Hematopoietic multipotent progenitor cell treated with erythropoietin and hydrocortisone succinate and interleukin-3 and kit ligand, for 6 days (in vitro differentiated cells): Measurements from ENCODE around the gene CHD6.
A peak's percentile ranks its signal among the peaks of the same experiment; 100 is the strongest.

ENCODE experiments used
- DNase-seq: peaks from one replicate; pipeline ENCODE4 v3.0.0-alpha.2; 2015

Gene CHD6

GRCh38 chr20:41617902-41618806, at the start of gene CHD6:
Gene CHD6 (minus strand): TSS chr20:41618377. CDS start chr20:41551337, 67,040 bp downstream.
- DNase-seq: peak; percentile 100

GRCh38 chr20:41664584-41664983, 46.4 kb upstream of the CHD6 start:
- peak; percentile 52 for DNase-seq

- peak; percentile 29 for DNase-seq
These were observed 39.5 kb upstream of the CHD6 start for GRCh38 chr20:41657655-41658054.

- no peak for DNase-seq
These were observed 37.9 kb upstream of the CHD6 start for GRCh38 chr20:41655962-41656618.

- DNase-seq: peak; percentile 56
These were observed 36.7 kb upstream of the CHD6 start for GRCh38 chr20:41654884-41655283.

GRCh38 chr20:41654292-41654691, 36.1 kb upstream of the CHD6 start:
- no peak for DNase-seq

- no peak for DNase-seq
These were observed 32.2 kb upstream of the CHD6 start for GRCh38 chr20:41650231-41650948.

- DNase-seq: no peak
These were observed 31.3 kb upstream of the CHD6 start for GRCh38 chr20:41649489-41649888.

- no peak for DNase-seq
These were observed 27.2 kb upstream of the CHD6 start for GRCh38 chr20:41645372-41645771.

GRCh38 chr20:41643504-41643938, 25.3 kb upstream of the CHD6 start:
- peak; percentile 90 for DNase-seq

GRCh38 chr20:41639630-41640029, 21.5 kb upstream of the CHD6 start:
- no peak for DNase-seq

- DNase-seq: no peak
These were observed 20.3 kb upstream of the CHD6 start for GRCh38 chr20:41638456-41638855.

- no peak for DNase-seq
These were observed 17.0 kb upstream of the CHD6 start for GRCh38 chr20:41635158-41635557.

- DNase-seq: peak; percentile 73
These were observed 14.7 kb upstream of the CHD6 start for GRCh38 chr20:41632896-41633295.

GRCh38 chr20:41631826-41632225, 13.6 kb upstream of the CHD6 start:
- DNase-seq: no peak

- DNase-seq: no peak
These were observed 12.7 kb upstream of the CHD6 start for GRCh38 chr20:41630846-41631245.

GRCh38 chr20:41627611-41628244, 9.6 kb upstream of the CHD6 start:
- no peak for DNase-seq

- DNase-seq: no peak
These were observed 8.9 kb upstream of the CHD6 start for GRCh38 chr20:41627001-41627495.

- no peak for DNase-seq
These were observed 5.6 kb upstream of the CHD6 start for GRCh38 chr20:41623625-41624375.

- no peak for DNase-seq
These were observed 4.4 kb upstream of the CHD6 start for GRCh38 chr20:41622584-41622983.

- no peak for DNase-seq
These were observed 3.8 kb upstream of the CHD6 start for GRCh38 chr20:41621971-41622370.

GRCh38 chr20:41621421-41621820, 3.2 kb upstream of the CHD6 start:
- no peak for DNase-seq
